HEK293 (cell line): ENCODE results near the gene ZFR.

ENCODE experiments used
- ZNF335 ChIP-seq: fragments of 450-650 bp; formaldehyde crosslinking; conservative IDR thresholded peaks from 2 replicates; pipeline ENCODE4 v1.5.1; 2016; ENCODE audit warnings: missing biosample characterization, missing genetic modification characterization
- ZNF426 ChIP-seq: fragments of 450-650 bp; formaldehyde crosslinking; IDR thresholded peaks from 2 replicates; pipeline ENCODE4 v1.5.1; 2017; ENCODE audit warnings: missing biosample characterization, missing genetic modification characterization, mild to moderate bottlenecking, inconsistent platforms, moderate library complexity
- ZNF518A ChIP-seq: fragments of 450-650 bp; formaldehyde crosslinking; conservative IDR thresholded peaks from 2 replicates; pipeline ENCODE4 v1.5.1; 2016; ENCODE audit warnings: low read depth, missing biosample characterization, missing genetic modification characterization
- ZNF585B ChIP-seq: fragments of 450-650 bp; formaldehyde crosslinking; IDR thresholded peaks from 2 replicates; pipeline ENCODE4 v1.5.1; 2016; ENCODE audit warnings: missing biosample characterization, missing genetic modification characterization
- ZNF670 ChIP-seq: fragments of 450-650 bp; formaldehyde crosslinking; IDR thresholded peaks from 2 replicates; pipeline ENCODE4 v1.5.1; 2016; ENCODE audit warnings: missing biosample characterization, missing genetic modification characterization, low read depth
- TF ChIP-seq, protein P1 (sequence below): fragments of 450-650 bp; formaldehyde crosslinking; IDR thresholded peaks from 2 replicates; pipeline ENCODE4 v1.5.1; 2016; ENCODE audit warnings: missing biosample characterization, missing genetic modification characterization
- TF ChIP-seq, protein P2 (sequence below): fragments of 450-650 bp; formaldehyde crosslinking; IDR thresholded peaks from 2 replicates; pipeline ENCODE4 v1.5.1; 2016; ENCODE audit warnings: missing biosample characterization, missing genetic modification characterization, low read depth
- TF ChIP-seq, protein P3 (sequence below): fragments of 450-650 bp; formaldehyde crosslinking; IDR thresholded peaks from 2 replicates; pipeline ENCODE4 v1.5.1; 2016; ENCODE audit warnings: missing biosample characterization, missing genetic modification characterization
- TF ChIP-seq, protein P4 (sequence below): fragments of 450-650 bp; formaldehyde crosslinking; IDR thresholded peaks from 2 replicates; pipeline ENCODE4 v1.5.1; 2017; ENCODE audit warnings: missing biosample characterization, mild to moderate bottlenecking, missing genetic modification characterization, moderate library complexity

- TF ChIP-seq, protein P1, sequence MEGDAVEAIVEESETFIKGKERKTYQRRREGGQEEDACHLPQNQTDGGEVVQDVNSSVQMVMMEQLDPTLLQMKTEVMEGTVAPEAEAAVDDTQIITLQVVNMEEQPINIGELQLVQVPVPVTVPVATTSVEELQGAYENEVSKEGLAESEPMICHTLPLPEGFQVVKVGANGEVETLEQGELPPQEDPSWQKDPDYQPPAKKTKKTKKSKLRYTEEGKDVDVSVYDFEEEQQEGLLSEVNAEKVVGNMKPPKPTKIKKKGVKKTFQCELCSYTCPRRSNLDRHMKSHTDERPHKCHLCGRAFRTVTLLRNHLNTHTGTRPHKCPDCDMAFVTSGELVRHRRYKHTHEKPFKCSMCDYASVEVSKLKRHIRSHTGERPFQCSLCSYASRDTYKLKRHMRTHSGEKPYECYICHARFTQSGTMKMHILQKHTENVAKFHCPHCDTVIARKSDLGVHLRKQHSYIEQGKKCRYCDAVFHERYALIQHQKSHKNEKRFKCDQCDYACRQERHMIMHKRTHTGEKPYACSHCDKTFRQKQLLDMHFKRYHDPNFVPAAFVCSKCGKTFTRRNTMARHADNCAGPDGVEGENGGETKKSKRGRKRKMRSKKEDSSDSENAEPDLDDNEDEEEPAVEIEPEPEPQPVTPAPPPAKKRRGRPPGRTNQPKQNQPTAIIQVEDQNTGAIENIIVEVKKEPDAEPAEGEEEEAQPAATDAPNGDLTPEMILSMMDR (tag by site-specific recombination) = no peak
- TF ChIP-seq ZNF518A (no peak), ZNF670 (no peak), ZNF426 (tag by site-specific recombination) (no peak), ZNF585B (no peak), ZNF335 (tag by site-specific recombination) (no peak)
- TF ChIP-seq, protein P2, sequence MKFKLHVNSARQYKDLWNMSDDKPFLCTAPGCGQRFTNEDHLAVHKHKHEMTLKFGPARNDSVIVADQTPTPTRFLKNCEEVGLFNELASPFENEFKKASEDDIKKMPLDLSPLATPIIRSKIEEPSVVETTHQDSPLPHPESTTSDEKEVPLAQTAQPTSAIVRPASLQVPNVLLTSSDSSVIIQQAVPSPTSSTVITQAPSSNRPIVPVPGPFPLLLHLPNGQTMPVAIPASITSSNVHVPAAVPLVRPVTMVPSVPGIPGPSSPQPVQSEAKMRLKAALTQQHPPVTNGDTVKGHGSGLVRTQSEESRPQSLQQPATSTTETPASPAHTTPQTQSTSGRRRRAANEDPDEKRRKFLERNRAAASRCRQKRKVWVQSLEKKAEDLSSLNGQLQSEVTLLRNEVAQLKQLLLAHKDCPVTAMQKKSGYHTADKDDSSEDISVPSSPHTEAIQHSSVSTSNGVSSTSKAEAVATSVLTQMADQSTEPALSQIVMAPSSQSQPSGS = no peak
- TF ChIP-seq, protein P3, sequence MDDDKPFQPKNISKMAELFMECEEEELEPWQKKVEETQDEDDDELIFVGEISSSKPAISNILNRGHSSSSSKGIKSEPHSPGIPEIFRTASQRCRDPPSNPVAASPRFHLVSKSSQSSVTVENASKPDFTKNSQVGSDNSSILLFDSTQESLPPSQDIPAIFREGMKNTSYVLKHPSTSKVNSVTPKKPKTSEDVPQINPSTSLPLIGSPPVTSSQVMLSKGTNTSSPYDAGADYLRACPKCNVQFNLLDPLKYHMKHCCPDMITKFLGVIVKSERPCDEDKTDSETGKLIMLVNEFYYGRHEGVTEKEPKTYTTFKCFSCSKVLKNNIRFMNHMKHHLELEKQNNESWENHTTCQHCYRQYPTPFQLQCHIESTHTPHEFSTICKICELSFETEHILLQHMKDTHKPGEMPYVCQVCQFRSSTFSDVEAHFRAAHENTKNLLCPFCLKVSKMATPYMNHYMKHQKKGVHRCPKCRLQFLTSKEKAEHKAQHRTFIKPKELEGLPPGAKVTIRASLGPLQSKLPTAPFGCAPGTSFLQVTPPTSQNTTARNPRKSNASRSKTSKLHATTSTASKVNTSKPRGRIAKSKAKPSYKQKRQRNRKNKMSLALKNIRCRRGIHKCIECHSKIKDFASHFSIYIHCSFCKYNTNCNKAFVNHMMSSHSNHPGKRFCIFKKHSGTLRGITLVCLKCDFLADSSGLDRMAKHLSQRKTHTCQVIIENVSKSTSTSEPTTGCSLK (tag by site-specific recombination) = no peak
- TF ChIP-seq, protein P4, sequence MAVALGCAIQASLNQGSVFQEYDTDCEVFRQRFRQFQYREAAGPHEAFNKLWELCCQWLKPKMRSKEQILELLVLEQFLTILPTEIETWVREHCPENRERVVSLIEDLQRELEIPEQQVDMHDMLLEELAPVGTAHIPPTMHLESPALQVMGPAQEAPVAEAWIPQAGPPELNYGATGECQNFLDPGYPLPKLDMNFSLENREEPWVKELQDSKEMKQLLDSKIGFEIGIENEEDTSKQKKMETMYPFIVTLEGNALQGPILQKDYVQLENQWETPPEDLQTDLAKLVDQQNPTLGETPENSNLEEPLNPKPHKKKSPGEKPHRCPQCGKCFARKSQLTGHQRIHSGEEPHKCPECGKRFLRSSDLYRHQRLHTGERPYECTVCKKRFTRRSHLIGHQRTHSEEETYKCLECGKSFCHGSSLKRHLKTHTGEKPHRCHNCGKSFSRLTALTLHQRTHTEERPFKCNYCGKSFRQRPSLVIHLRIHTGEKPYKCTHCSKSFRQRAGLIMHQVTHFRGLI (tag by site-specific recombination) = no peak
Observed at GRCh38 chr5:32319392-32319791, 125.1 kb downstream of the ZFR start.
